GM19397 (cell line): ENCODE measurements around the gene DYNLT1.
A peak's percentile ranks its signal among the peaks of the same experiment; 100 is the strongest.
"Not testable (repeated sequence)": the region's sequence is repeated elsewhere in the genome, so short reads cannot be mapped to it uniquely, and the experiment has no call there.

Experiments
- ATAC-seq: cut with Tn5 transposase; IDR thresholded peaks from one replicate; pipeline ENCODE4 v1.9.1; 2021; ENCODE audit warnings: mild to moderate bottlenecking, moderate library complexity; ENCODE audit not compliant: unreplicated experiment

The DYNLT1 gene

DNA sequence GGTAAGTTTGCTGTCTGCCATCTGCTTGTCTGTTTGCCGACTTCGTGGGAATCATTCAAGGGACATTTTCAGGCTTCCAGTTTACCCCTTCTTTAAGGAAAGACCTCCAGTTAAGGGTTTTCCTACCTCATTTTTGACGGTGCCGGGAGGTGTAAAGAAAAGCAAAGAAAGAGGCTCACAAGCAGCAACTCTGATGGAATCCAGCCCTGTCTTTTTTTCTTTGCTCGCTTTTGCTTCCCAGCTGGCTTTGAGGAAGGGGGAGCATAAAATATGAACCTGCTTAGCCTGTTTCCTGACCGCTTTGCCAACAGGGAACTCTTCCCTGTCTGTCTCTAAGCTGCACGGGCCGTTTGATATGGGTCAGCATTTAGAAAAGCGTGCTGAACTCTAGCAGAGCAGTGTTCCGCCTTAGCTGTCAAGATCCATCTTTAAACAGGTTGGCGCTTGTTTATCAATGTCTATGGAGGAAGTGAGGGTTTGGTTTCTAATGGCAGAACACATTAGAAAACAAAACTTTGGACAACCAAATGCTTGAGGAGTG is 19.2 kb upstream of the DYNLT1 start:
- no peak for ATAC-seq

DNA sequence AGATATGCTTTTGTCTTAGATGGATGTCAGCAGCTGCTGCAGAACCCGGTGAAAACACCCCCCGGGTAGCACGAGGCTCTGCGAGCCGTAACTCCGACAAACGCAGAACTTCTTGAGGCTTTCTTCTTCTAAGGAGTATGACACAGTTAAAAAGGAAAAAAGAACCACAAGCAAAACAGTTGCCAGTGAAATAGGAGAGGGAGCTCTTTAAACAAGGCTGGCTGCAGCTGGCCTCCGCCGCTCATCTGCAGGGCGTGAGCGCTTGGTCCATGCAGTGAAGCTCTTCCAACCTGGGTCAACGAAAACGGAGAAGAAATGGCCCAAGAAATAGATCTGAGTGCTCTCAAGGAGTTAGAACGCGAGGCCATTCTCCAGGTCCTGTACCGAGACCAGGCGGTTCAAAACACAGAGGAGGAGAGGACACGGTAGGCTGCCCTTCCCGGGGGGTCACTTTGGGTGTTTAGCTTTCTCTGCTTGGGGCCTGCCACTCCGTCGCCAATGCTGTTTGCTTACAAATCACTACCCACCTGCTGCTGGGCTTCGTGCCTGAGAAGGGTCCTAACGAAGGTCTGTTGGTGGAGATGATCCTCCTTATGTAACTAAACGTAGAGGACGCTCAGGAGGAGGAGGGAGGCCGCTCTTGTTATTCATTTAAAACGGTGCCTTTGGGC is 18.5 kb upstream of the DYNLT1 start:
- ATAC-seq: no peak

DNA sequence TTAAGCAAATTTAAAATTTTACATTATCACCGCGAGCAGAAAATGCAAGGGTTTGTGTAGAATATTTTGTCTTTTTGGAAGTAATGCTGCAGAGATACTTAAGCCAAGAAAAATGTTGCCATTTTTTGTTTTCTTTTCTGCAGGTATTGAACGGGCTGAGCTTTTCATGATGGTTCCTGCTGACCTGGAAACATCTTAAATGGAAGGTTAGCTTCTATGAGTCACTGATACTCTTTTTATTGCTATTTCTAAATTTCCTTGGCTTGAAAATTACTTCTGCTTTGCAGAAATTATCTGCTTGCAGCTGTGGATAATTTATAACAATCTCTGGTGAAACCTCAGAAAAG is 18.0 kb upstream of the DYNLT1 start:
- ATAC-seq: no peak

DNA sequence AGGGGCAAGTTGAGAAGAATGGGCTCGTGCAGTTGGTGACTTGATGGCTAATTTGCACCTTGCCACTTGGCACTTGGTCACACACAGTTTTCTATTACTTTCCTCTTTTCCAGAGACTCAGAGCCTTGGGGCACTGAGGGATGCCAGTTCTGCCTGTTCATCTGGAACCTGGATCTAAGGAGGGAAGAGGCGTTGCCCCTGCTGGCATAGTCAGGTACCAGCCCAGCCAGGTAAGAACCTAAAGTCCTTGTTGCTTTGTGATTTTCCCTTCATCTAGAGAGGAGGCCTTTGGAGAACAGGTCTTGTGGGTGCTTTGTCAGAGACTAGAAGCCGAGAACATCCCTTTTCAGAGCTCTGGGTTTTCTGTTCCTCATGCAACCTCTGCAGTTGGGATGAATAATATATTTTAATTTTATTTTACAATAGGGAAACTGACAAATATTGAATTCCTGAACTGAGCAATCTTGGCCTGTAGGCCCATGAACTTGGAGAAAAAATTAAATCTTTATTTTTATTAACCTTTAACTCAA is 16.7 kb upstream of the DYNLT1 start:
- ATAC-seq: no peak

DNA sequence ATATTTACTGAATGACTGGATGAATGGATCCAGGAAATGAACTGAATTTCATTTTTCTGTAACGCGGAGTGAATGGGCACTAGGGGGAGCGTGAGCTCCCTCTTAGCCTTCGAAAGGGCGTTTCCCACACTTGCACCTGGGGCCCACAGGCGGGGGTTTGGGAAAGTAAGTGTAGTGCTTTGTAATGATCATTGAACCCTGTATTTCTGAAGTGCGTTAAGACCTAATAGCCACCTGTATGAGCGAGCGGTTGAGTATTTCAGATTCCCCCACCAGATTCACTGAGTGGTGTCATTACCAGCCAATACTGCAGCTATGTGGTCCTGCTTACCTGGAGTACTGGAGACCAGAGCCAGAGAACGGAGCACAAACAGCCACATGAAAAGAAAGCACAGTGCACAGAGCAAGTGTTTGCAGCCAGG is 15.8 kb upstream of the DYNLT1 start:
- no peak for ATAC-seq

DNA sequence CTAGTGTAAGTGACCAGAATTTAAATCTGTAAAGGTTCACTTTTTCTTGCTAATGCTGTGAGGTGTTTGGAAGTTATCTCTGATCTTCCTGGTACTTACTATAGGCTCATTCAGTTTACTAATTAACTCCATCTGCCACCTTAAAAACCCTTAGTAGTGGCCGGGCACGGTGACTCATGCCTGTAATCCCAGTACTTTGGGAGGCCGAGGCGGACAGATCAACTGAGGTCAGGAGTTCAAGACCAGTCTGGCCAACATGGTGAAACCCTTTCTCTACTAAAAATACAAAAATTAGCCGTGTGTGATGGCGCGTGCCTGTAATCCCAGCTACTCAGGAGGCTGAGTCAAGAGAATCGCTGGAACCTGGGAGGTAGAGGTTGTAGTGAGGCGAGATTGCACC is 12.4 kb upstream of the DYNLT1 start:
- ATAC-seq: not testable (repeated sequence)

DNA sequence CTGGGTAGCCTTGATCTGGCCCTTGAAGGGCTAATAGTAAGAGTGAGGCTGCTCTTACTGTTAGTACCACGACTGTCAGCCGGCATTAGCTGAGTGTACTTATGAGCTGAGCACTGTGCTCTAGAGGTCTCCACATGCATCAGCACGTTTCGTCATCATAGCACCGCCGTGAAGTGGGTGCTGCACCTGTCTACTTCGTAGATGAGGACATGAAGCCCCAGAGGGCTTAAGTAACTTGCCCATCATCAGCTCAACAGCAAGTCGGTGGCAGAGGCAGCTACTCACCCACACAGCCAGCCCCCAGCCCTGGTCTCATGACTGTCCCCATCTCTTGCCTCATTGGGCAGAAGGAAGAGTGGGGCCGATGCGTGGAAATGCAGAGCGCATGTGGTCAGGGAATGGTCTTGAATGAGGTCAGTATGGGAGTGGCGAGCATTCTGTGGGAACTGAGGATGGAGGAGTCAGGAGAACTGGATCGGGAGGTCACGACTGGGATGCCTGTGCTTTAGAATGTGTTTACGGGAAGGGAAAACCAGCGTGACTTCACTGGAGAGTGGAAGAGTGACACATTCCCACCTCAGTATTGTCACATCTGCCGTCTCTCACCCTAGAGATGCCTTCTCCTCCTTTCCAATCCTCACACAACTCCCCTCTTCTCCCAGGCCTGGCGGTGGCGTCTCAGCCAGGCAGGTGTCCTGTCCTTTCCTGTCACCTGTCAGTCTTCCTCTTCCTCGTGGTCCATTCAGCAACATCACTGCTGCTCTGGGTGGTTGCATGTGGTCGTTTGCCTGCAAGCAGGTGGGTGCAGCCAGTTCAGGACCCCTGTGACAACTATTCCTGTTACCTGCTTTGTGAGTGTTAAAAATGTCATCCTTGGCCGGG is 11.3 kb upstream of the DYNLT1 start:
- no peak for ATAC-seq

DNA sequence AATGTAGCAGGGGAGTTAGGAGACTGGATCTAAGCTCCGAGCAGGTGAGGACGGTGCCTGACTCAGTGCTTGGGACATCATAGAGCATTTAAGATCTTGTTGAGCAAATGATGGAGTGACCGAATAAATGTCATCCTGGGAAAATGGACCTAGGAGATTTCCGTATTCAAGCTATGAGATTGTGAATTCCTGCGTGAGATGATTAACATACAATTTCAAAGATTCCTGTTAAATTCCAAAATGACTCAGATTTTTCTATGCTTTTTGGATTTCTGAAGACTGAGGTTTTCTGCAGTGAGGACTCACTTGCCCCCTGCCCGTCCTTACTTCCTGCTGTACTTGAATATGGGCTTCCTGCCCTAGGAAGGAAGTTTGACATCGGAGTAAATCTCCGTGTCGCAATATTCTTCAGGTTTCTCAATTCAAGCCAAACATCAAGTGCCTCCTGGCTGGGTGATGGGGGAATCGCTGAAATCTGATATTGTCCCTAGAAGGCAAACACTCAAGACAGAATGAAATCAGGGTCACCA is 10.5 kb upstream of the DYNLT1 start:
- no peak for ATAC-seq

DNA sequence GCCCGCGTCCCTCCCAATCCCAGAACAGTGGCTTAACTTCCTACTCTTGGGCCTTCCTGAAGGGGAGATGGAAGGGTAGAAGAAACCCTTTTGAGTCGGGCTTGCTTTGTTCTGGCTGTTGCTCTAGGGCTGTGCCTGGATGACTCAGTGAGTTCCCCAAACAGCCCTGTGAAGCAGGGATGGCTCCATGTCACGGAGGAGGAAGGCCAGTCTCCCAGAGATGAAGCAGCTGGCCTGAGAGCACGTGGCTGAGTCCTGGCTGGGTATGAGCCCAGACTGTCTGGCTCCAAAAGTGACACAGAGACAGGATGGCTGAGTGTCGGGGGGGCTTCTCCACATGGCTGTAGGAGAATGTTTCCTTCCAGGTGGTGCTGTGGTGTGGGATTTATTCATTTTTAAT is 10.0 kb upstream of the DYNLT1 start:
- ATAC-seq: no peak

DNA sequence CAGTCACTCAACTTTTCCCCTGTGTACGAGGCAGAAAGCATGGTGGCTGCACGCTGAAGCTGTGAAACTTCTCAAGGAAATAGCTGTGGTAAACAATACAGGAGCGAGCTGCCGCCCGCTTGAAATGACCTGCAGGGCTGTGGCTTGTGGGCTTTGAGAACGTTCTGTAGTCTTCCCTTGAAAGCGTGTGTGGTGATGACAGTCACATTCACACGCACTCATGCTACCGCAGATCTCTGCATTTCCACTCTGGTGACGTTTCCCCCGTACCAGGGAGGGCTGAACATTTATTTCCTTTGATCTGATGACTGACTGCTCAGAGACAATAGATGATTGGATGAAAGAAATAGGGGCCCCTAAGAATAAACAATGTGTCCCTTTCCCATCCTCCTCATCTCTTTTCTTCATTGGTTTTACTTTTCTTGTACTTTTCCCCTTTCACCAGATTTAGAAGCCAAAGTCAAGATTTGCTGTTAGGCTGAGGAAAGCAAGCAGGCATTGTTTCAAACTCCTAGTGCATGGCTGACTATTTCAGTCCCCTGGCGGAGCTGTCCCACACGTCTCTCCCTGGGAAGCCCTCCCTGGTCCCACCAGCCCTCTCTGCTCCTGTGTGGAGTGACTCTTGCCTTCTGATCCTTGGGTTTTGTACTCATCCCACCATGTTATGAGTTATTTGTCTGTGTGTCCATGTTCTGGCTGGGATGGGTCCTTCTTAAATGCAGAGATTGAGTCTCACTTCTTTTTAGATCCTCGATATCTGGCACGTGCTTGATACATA is 9.2 kb upstream of the DYNLT1 start:
- ATAC-seq: peak; percentile 49

DNA sequence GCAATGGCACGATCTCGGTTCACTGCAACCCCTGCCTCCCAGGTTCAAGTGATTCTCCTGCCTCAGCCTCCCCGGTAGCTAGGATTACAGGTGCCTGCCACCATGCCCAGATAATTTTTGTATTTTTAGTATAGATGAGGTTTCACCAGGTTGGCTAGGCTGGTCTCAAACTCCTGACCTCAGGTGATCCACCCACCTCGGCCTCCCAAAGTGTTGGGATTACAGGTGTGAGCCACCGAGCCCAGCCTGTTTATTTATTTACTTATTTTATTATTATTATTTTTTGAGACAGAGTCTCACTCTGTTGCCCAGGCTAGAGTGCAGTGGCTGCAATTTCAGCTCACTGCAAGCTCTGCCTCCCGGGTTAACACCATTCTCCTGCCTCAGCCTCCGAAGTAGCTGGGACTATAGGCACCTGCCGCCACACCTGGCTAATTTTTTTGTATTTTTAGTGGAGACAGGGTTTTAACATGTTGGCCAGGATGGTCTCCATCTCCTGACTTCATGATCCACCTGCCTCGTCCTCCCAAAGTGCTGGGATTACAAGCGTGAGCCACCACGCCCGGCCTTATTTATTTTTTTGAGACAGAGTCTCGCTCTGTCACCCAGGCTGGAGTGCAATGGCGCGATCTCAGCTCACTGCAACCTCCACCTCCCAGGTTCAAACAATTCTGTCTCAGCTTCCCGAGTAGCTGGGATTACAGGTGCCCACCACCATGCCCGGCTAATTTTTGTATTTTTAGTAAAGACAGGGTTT is 7.6 kb upstream of the DYNLT1 start:
- not testable (repeated sequence) for ATAC-seq

DNA sequence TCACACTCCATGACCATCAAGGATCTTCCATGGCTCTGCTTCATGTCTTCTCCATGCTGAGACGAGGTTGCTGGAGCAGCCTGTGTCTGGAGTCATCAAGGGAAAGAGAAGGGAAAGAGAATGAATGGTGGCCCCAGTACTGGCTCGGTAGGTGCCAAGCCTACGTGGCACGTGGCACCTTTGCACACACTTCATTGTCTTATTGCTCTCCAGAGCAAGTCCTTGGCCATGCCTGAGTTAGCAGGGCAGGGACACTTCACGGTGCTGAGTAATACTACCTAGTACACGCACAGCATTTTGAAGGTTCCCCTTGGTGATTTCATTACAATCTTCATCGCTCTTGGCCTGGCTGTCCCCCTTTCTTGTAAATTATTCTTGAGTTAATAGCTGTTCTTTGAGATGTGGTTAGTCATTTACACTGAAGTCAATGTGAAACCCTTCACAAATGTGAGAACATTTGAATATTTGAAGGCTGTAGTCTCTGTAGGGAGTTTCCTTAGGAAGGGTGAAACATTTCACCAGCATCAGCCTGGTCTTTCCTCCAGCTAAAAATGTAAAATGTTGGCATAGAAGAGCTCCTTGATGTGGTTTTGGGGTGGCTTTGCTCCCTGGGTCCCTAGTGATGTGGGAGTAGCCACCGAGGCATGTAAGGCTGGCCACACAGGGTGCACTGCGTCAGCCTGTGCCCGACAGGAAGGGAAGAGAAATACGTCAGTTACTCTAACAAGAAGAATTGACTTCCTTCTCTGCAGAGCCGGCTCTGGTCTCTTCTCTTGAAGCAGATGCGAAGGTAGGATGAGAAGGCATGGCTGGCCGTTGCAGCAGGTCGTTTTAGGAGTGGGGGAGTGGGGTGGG is 5.0 kb upstream of the DYNLT1 start, which contains the start of gene SYTL3:
TSS of gene SYTL3 (plus strand) at position 766 of the 855 bp plus-strand sequence. CDS start 13,215 bp downstream, outside the sequence.
- ATAC-seq: peak; percentile 48

DNA sequence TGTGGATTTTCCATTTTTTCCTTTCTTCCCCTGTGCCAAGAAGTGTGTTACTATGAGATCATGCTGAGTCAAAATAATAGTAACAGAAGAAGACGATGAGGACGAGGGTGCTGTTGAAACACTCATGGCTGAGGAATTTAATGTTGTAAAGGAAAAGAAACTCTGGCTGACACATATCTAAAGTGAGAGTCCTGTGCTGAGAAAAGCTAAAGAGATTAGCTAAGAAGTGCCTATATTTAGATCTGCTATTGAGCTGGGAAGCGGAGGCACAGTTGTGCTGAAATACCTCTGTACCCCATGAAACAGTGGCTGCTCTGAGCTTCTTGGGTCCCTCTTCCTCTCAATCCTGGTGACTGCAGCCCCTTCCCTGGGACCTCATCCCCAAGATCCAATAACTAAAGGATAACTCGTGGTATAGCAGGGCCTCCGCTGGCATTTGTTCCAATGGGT is 4.2 kb upstream of the DYNLT1 start:
- ATAC-seq: no peak

DNA sequence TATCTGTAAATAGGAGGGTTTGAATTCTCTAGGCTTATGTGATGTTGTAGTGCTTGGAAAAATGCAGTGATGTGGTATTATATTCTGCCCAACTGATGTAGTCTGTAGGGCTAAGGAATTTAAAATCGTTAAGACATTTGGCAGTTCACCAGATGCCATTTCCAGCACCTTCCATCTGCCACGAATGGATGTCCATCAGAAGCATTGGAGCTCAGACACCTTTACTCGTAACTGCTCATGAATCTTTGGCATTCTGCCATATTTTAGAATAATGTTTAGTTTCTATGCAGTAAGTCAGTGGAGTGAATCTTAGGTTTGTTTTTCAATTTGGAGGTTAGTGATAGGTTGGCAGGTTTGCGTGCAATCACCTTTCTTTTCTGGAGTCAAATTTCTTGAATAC is 3.0 kb upstream of the DYNLT1 start:
- ATAC-seq: no peak

DNA sequence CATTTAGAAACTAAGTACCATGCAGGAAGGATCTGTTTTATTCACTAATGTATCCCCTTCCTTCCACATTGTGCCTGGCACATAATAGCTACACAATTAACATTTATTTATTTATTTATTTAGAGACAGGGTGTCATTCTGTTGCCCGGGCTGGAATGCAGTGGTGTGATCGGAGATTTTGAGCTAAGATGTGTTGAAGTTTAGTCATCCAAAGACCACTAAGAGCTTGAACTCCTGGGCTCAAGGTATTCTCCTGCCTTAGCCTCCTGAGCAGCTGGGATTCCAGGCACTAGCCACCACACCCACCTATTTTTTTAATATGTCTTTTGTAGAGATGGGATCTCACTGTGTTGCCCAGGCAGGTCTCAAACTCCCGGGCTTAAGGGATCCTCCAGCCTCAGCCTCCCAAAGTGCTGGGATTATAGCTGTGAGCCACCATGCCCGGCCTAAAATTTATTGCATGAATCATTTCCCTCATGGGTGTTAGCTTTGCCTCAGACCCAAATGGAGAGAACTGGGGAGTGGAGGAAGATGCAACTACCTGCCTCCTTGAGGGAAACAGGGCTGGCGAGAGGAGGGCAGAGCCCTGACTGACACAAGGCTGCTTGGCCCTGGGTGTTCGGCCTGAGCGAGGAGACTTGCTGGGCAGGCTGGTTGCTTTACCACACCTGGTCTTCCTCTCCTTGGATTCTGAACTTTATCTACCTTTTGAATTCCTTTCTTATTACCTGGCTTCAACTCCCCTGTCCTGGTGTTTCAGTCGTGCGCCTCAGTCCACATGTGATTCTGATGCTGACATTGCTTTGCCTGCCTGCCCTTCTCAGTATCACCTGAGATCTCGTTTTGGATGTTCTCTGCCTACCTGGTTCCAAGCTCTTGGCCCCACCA is 1.7 kb upstream of the DYNLT1 start:
- ATAC-seq: no peak

DNA sequence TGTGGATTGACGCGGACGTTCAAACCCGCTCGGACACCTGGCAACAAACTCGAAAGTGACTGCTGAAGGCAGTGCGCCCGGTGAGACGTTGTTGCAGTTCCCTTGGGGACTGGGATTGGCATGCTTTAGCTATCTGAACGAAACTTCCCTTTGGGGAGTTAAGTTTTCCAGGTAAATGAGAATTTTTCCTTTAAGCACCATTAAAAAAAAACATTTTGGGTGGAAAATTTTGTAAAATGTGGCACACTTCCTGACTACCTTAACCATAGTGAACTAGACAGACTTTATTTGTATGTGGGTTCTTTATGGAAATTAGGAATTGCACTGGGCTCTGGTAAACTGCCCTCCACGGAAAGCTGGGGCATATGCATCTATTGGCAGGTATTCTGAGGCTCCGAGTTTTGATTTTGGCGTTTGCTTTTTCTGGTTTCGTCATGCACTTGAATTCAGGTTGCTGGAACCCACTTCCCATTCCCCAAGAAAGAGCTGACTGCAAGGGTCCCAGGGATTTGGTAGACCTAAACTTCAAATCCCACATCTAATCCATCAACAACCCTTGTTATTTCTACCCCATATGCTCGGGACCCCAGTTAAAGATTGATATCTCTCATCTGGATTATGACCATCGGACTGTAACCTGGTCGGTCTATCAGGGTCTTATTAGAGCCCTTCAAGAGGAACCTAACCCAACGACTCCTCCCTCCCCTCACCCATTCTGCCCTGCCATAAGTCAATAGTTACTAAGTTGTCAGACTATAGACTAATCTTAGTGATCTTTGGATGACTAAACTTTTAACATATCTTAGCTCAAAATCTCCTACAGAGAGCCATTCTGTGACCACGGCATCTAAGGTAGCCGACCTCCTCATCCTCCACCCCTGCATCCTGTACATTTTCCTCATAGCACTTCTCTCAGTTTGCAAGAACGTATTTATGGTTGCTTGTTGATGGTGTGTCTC is 800 bp upstream of the DYNLT1 start:
- ATAC-seq: no peak

DNA sequence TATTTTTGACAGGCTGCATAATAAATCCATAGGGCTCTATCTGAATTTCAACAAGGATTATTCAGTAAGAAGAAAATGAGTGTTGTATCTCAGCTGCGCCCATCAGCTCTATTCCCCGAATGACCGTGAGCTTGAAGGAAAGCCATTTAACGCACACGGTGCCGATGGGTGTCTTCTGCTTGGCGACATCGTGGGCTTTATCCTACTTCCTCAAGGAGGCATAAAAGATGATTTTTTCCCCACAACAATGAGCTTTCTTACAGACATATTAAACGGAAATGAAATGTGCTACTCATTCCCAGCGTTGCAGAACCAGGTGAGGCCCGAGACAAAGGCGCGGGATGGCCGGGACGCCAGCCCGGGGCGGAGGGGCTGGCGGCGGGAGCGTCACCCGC is 710 bp downstream of the DYNLT1 start:
- no peak for ATAC-seq
